ENCODE results near the gene C4orf50.

Gene C4orf50

GRCh38 chr4:5992828-5993321 lies 25.4 kb downstream of the C4orf50 start:
- no peaks in the 10 kb centered on the region for H3K9me3 ChIP-seq (ENCODE audit: insufficient read depth, low read length)
- H3K27me3 ChIP-seq (ENCODE audit: low read length) = no peaks in the 10 kb centered on the region
- no peak overlapping the region for H3K9ac ChIP-seq (ENCODE audit: low read length)
- no peaks in the 10 kb centered on the region for H3F3A ChIP-seq (ENCODE audit: insufficient read depth)
- no peaks in the 10 kb centered on the region for H3K79me2 ChIP-seq (ENCODE audit: insufficient read depth, low read length)
- no peak overlapping the region for H3K27ac ChIP-seq (ENCODE audit: low read depth, low read length)
- no peak overlapping the region for H3K4me2 ChIP-seq (ENCODE audit: low read depth, low read length, poor library complexity, severe bottlenecking)
- H3K9me2 ChIP-seq (replicated peaks; ENCODE audit: insufficient read depth, low read length) = no peaks in the 10 kb centered on the region
- no peaks in the 10 kb centered on the region for H3K36me3 ChIP-seq (ENCODE audit: low read length)
- no peak overlapping the region for H3K4me3 ChIP-seq (ENCODE audit: insufficient read depth, low read length, poor library complexity, severe bottlenecking)
- TF ChIP-seq EZH2phosphoT487 (conservative IDR thresholded peaks at IDR 0.05; ENCODE audit: low read length) = no peak
- H4K20me1 ChIP-seq (ENCODE audit: low read depth, low read length) = no peaks in the 10 kb centered on the region
- H2AFZ ChIP-seq (ENCODE audit: low read depth, low read length, severe bottlenecking) = no peak overlapping the region

- no peak overlapping the region for H3K9ac ChIP-seq (ENCODE audit: low read length)
- H3K79me2 ChIP-seq (ENCODE audit: insufficient read depth, low read length) = no peaks in the 10 kb centered on the region
- no peaks in the 10 kb centered on the region for H3K9me3 ChIP-seq (ENCODE audit: insufficient read depth, low read length)
- no peak for TF ChIP-seq EZH2phosphoT487 (conservative IDR thresholded peaks at IDR 0.05; ENCODE audit: low read length)
- TF ChIP-seq CTCF (IDR thresholded peaks at IDR 0.05; ENCODE audit: insufficient read depth, low read length, poor library complexity, severe bottlenecking) = no peak
- no peaks in the 10 kb centered on the region for H4K20me1 ChIP-seq (ENCODE audit: low read depth, low read length)
- H3K4me2 ChIP-seq (ENCODE audit: low read depth, low read length, poor library complexity, severe bottlenecking) = no peak overlapping the region
- H2AFZ ChIP-seq (ENCODE audit: low read depth, low read length, severe bottlenecking) = no peak overlapping the region
- no peak overlapping the region for H3K27ac ChIP-seq (ENCODE audit: low read depth, low read length)
- no peaks in the 10 kb centered on the region for H3F3A ChIP-seq (ENCODE audit: insufficient read depth)
- no peaks in the 10 kb centered on the region for H3K27me3 ChIP-seq (ENCODE audit: low read length)
- no peaks in the 10 kb centered on the region for H3K36me3 ChIP-seq (ENCODE audit: low read length)
- no peaks in the 10 kb centered on the region for H3K9me2 ChIP-seq (replicated peaks; ENCODE audit: insufficient read depth, low read length)
- no peak overlapping the region for H3K4me3 ChIP-seq (ENCODE audit: insufficient read depth, low read length, poor library complexity, severe bottlenecking)
Measured at GRCh38 chr4:5992171-5992827, 25.9 kb downstream of the C4orf50 start.

- Histone ChIP-seq H3K9me3 (ENCODE audit: insufficient read depth, low read length) (no peaks in the 10 kb centered on the region), H3K9me2 (replicated peaks; ENCODE audit: insufficient read depth, low read length) (no peaks in the 10 kb centered on the region), H3K79me2 (ENCODE audit: insufficient read depth, low read length) (no peaks in the 10 kb centered on the region), H3K36me3 (ENCODE audit: low read length) (no peaks in the 10 kb centered on the region), H2AFZ (ENCODE audit: low read depth, low read length, severe bottlenecking) (no peak overlapping the region), H3K27me3 (ENCODE audit: low read length) (no peaks in the 10 kb centered on the region), H4K20me1 (ENCODE audit: low read depth, low read length) (no peaks in the 10 kb centered on the region), H3K4me2 (ENCODE audit: low read depth, low read length, poor library complexity, severe bottlenecking) (no peak overlapping the region), H3K27ac (ENCODE audit: low read depth, low read length) (no peak overlapping the region), H3K9ac (ENCODE audit: low read length) (no peak overlapping the region), H3K4me3 (ENCODE audit: insufficient read depth, low read length, poor library complexity, severe bottlenecking) (no peak overlapping the region), H3F3A (ENCODE audit: insufficient read depth) (no peaks in the 10 kb centered on the region)
- TF ChIP-seq EZH2phosphoT487 (conservative IDR thresholded peaks at IDR 0.05; ENCODE audit: low read length) = no peak
- TF ChIP-seq CTCF (IDR thresholded peaks at IDR 0.05; ENCODE audit: insufficient read depth, low read length, poor library complexity, severe bottlenecking) = no peak
Measured at GRCh38 chr4:5991405-5991804, 26.8 kb downstream of the C4orf50 start.

GRCh38 chr4:5990446-5991160 lies 27.6 kb downstream of the C4orf50 start:
- Histone ChIP-seq H3K9me3 (ENCODE audit: insufficient read depth, low read length) (no peaks in the 10 kb centered on the region), H3F3A (ENCODE audit: insufficient read depth) (no peaks in the 10 kb centered on the region), H2AFZ (ENCODE audit: low read depth, low read length, severe bottlenecking) (no peak overlapping the region), H3K36me3 (ENCODE audit: low read length) (no peaks in the 10 kb centered on the region), H3K4me3 (ENCODE audit: insufficient read depth, low read length, poor library complexity, severe bottlenecking) (no peak overlapping the region), H3K9me2 (replicated peaks; ENCODE audit: insufficient read depth, low read length) (no peaks in the 10 kb centered on the region), H3K27ac (ENCODE audit: low read depth, low read length) (no peak overlapping the region), H4K20me1 (ENCODE audit: low read depth, low read length) (no peaks in the 10 kb centered on the region), H3K79me2 (ENCODE audit: insufficient read depth, low read length) (no peaks in the 10 kb centered on the region), H3K9ac (ENCODE audit: low read length) (no peak overlapping the region), H3K27me3 (ENCODE audit: low read length) (no peaks in the 10 kb centered on the region), H3K4me2 (ENCODE audit: low read depth, low read length, poor library complexity, severe bottlenecking) (no peak overlapping the region)
- TF ChIP-seq CTCF (IDR thresholded peaks at IDR 0.05; ENCODE audit: insufficient read depth, low read length, poor library complexity, severe bottlenecking) = no peak
- TF ChIP-seq EZH2phosphoT487 (conservative IDR thresholded peaks at IDR 0.05; ENCODE audit: low read length) = no peak

All from SU-DHL-6 (cell line).